ENCODE data around the gene PKNOX2.

GRCh38 chr11:125317416-125317815 lies 152.9 kb downstream of the PKNOX2 start:
- TF ChIP-seq CTCF (IDR thresholded peaks at IDR 0.05) (no peak), POLR2A (IDR thresholded peaks at IDR 0.05) (no peak)

Data from lower leg skin (tissue), 3 donors.